OCI-LY1 (cell line): ENCODE results near the gene TUBA1C.
A peak's percentile ranks its signal among the peaks of the same experiment; 100 is the strongest.

Experiments used
- H2AFZ ChIP-seq: fragments of 200-600 bp; sonication (generic), shearing (Covaris generic); 2 replicates; pipeline ENCODE4 v1.6.0; 2014; ENCODE audit warnings: antibody characterized with exemption, mild to moderate bottlenecking, low read length
- H3F3A ChIP-seq: fragments of 200-600 bp; sonication (generic), shearing (Covaris generic); 2 replicates; pipeline ENCODE4 v1.6.0; 2014; ENCODE audit warnings: mild to moderate bottlenecking, antibody characterized with exemption, low read length, moderate library complexity; ENCODE audit not compliant: insufficient read depth
- H3K27ac ChIP-seq: fragments of 200-600 bp; sonication (generic); 2 replicates; pipeline ENCODE4 v1.5.1; 2014; ENCODE audit warnings: low read length, mixed run types, mild to moderate bottlenecking, low read depth; ENCODE audit not compliant: poor library complexity, severe bottlenecking
- H3K27me3 ChIP-seq: fragments of 200-600 bp; sonication (generic); 2 replicates; pipeline ENCODE4 v1.6.0; 2014; ENCODE audit warnings: antibody characterized with exemption, mild to moderate bottlenecking, low read length, moderate library complexity; ENCODE audit not compliant: insufficient read depth
- H3K36me3 ChIP-seq: fragments of 200-600 bp; sonication (generic); 2 replicates; pipeline ENCODE4 v1.6.1; 2014; ENCODE audit warnings: mild to moderate bottlenecking, antibody characterized with exemption, low read length, moderate library complexity, mixed read lengths; ENCODE audit not compliant: insufficient read depth
- H3K4me1 ChIP-seq: fragments of 200-600 bp; sonication (generic); 2 replicates; pipeline ENCODE4 v1.5.1; 2014; ENCODE audit warnings: mild to moderate bottlenecking, low read length, moderate library complexity; ENCODE audit not compliant: insufficient read depth, severe bottlenecking
- H3K4me2 ChIP-seq: fragments of 200-600 bp; sonication (generic), shearing (Covaris generic); 2 replicates; pipeline ENCODE4 v1.6.1; 2014; ENCODE audit warnings: low read length
- H3K4me3 ChIP-seq: fragments of 200-600 bp; sonication (generic); 2 replicates; pipeline ENCODE4 v1.5.1; 2014; ENCODE audit warnings: low read length, low read depth, mild to moderate bottlenecking, mixed read lengths; ENCODE audit not compliant: poor library complexity, severe bottlenecking
- H3K79me2 ChIP-seq: fragments of 200-600 bp; shearing (Covaris generic); 2 replicates; pipeline ENCODE4 v1.6.1; 2016; ENCODE audit warnings: mixed run types, low read length, mixed read lengths; ENCODE audit not compliant: insufficient read depth
- H3K9ac ChIP-seq: fragments of 200-600 bp; sonication (generic), shearing (Covaris generic); 2 replicates; pipeline ENCODE4 v1.6.1; 2014; ENCODE audit warnings: mild to moderate bottlenecking, low read length, mixed read lengths
- H3K9me2 ChIP-seq: fragments of 200-600 bp; sonication (generic), shearing (Covaris generic); 2 replicates; pipeline ENCODE4 v1.6.1; 2014; ENCODE audit warnings: low read depth, mild to moderate bottlenecking, low read length, mixed read lengths
- H3K9me3 ChIP-seq: fragments of 200-600 bp; shearing (Covaris generic); 2 replicates; pipeline ENCODE4 v1.6.1; 2014; ENCODE audit warnings: low read length, mixed read lengths
- H4K20me1 ChIP-seq: fragments of 200-600 bp; sonication (generic), shearing (Covaris generic); 2 replicates; pipeline ENCODE4 v1.6.0; 2016; ENCODE audit warnings: mild to moderate bottlenecking, low read length; ENCODE audit not compliant: insufficient read depth
- CTCF ChIP-seq: fragments of 200-600 bp; sonication (generic), shearing (Covaris generic); IDR thresholded peaks from 2 replicates; pipeline ENCODE4 v1.5.1; 2017; ENCODE audit warnings: mild to moderate bottlenecking, antibody characterized with exemption, low read length, moderate library complexity, mixed read lengths
- EZH2 ChIP-seq: fragments of 200-600 bp; sonication (generic), shearing (Covaris generic); IDR thresholded peaks from 2 replicates; pipeline ENCODE4 v1.8.0; 2017; ENCODE audit warnings: borderline replicate concordance, mixed run types, mild to moderate bottlenecking, antibody characterized with exemption, low read length, moderate library complexity, mixed read lengths

The TUBA1C gene

DNA sequence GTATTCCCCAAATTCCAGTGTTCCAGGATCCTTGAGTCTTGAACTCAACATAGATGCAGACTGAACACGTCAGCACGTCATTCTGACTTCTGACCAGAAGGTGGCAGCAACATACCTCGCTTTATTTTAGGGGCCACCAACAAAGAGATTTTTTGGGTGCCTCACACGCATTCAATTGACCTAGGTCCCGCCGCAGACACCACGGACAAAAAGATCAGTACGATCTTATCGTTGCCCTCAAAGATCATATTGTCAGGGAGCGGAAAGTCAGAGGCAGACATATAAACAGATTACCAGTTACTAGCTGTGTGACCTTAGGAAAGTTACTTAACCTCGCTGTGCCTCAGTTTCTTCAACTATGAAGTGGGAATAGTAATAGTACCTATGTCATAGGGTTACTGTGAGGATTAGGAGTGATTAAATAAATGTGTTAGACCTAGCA, 23.6 kb downstream of the TUBA1C start:
- H3K4me3 ChIP-seq = no peak overlapping the region
- TF ChIP-seq CTCF (peak; percentile 97), EZH2 (no peak)
- H3K4me2 ChIP-seq = no peak overlapping the region
- H3F3A ChIP-seq = no peaks in the 10 kb centered on the region
- H3K27ac ChIP-seq = no peak overlapping the region
- no peaks in the 10 kb centered on the region for H3K36me3 ChIP-seq
- H3K9ac ChIP-seq = no peak overlapping the region
- H3K9me2 ChIP-seq = no peaks in the 10 kb centered on the region
- no peaks in the 10 kb centered on the region for H3K9me3 ChIP-seq
- no peaks in the 10 kb centered on the region for H4K20me1 ChIP-seq
- no peaks in the 10 kb centered on the region for H3K79me2 ChIP-seq
- no peaks in the 10 kb centered on the region; the same call in 1 of the 2 replicates for H3K27me3 ChIP-seq
- H3K4me1 ChIP-seq = no peaks in the 10 kb centered on the region
- no peak overlapping the region for H2AFZ ChIP-seq

GRCh38 chr12:49288922-49289555, 24.2 kb downstream of the TUBA1C start:
- no peak overlapping the region for H3K4me3 ChIP-seq
- H3F3A ChIP-seq = no peaks in the 10 kb centered on the region
- no peaks in the 10 kb centered on the region for H3K4me1 ChIP-seq
- TF ChIP-seq EZH2 (no peak), CTCF (no peak)
- H3K79me2 ChIP-seq = no peaks in the 10 kb centered on the region
- H3K36me3 ChIP-seq = no peaks in the 10 kb centered on the region
- no peak overlapping the region for H3K27ac ChIP-seq
- no peak overlapping the region for H2AFZ ChIP-seq
- no peaks in the 10 kb centered on the region for H4K20me1 ChIP-seq
- no peaks in the 10 kb centered on the region for H3K9me3 ChIP-seq
- no peak overlapping the region for H3K9ac ChIP-seq
- H3K27me3 ChIP-seq = no peaks in the 10 kb centered on the region; the same call in 1 of the 2 replicates
- no peak overlapping the region for H3K4me2 ChIP-seq
- H3K9me2 ChIP-seq = no peaks in the 10 kb centered on the region

GRCh38 chr12:49292729-49293055, 27.8 kb downstream of the TUBA1C start:
- Histone ChIP-seq H3K9me3 (no peaks in the 10 kb centered on the region), H3F3A (no peaks in the 10 kb centered on the region), H3K9ac (no peak overlapping the region), H3K36me3 (no peaks in the 10 kb centered on the region), H3K4me3 (no peak overlapping the region), H3K27me3 (peaks cover 4% of the 10 kb centered on the region; the same call in 1 of the 2 replicates), H3K79me2 (no peaks in the 10 kb centered on the region), H4K20me1 (no peaks in the 10 kb centered on the region), H3K4me1 (peaks cover 8% of the 10 kb centered on the region), H3K9me2 (no peaks in the 10 kb centered on the region), H2AFZ (no peak overlapping the region), H3K27ac (no peak overlapping the region), H3K4me2 (no peak overlapping the region)
- TF ChIP-seq CTCF = no peak
- no peak for TF ChIP-seq EZH2
